OCI-LY1 (cell line): ENCODE data around the gene NPM1.

ENCODE experiments used
- CTCF ChIP-seq: fragments of 200-600 bp; sonication (generic), shearing (Covaris generic); IDR thresholded peaks from 2 replicates; pipeline ENCODE4 v1.5.1; 2017; ENCODE audit warnings: mild to moderate bottlenecking, antibody characterized with exemption, low read length, moderate library complexity, mixed read lengths
- EZH2 ChIP-seq: fragments of 200-600 bp; sonication (generic), shearing (Covaris generic); IDR thresholded peaks from 2 replicates; pipeline ENCODE4 v1.8.0; 2017; ENCODE audit warnings: borderline replicate concordance, mixed run types, mild to moderate bottlenecking, antibody characterized with exemption, low read length, moderate library complexity, mixed read lengths

GRCh38 chr5:171340042-171340441 is 47.6 kb upstream of the NPM1 start:
- TF ChIP-seq CTCF (no peak), EZH2 (no peak)
